Heart left ventricle (tissue), 13 donors: Measurements from ENCODE around the gene TMTC4.

Experiments used
- CTCF ChIP-seq, 12 donors: fragments of 200-600 bp; sonication (generic) in 4 of 12; IDR thresholded peaks; one replicate each; pipeline versions ENCODE4 v1.5.0 to v1.8.0; 2018 to 2022; ENCODE audit warnings: antibody characterized with exemption in 12 of 12, mild to moderate bottlenecking in 5 of 12
- POLR2A ChIP-seq, 2 donors: fragments of 450-650 bp; IDR thresholded peaks; one replicate each; pipeline ENCODE4 v1.6.1; 2017; ENCODE audit warnings: antibody characterized with exemption in 2 of 2, mild to moderate bottlenecking in 2 of 2, moderate library complexity in 2 of 2
- donor health status: ischemic (EF 13 %, LVEDD 7.1; RV severe dilation, severe dysfunction).
- donor health status: DM: no; HTN: yes; CAD: no.
- donor health status: DM: no; HTN: no; CAD: no.
- donor health status: ischemic (EF 25% LVEDD 6.9; RV normal size, moderate dysfunction).
- donor health status: ischemic (EF 25% LVEDD 5.7; RV mildly dilated, moderate dysfunction).
- donor health status: ischemic (EF 35%, LVEDD 5.7; RV mildly dilated, moderate dysfunction).
- donor health status: nonischemic (EF 11% LVEDD 7.7; RV severe dilation, severe dysfunction).
- donor health status: DM: yes; HTN: yes; CAD: no.
- donor health status: PGD.
- donor health status: ischemic (EF 29% LVEDD 5.4; RV normal size, mild dysfunction).
- donor health status: nonischemic (EF 23%, LVEDD 6.1; RV moderate dilation, normal function).

DNA sequence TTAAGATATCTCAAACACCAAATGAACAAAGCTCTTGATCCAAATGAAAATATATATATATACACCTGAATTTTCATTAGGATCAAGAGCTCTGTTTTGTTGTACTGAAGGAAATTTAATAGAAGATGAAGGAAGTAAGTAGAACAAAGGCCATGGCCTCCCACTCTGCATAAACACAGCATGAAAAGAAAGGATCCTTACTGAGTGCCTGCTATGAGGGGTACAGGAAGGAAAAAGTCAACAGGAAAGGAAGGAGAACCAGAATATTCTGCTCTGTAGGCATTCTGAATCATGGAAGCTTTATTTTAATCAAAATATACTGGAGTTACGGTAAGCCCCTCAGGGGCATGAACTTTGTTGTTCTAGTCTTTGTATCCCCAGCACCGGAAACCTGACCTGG lies 22.1 kb downstream of the TMTC4 start:
- TF ChIP-seq CTCF (IDR thresholded peaks at IDR 0.05), result no peak
- TF ChIP-seq POLR2A (IDR thresholded peaks at IDR 0.05), result no peak
